Renal pelvis (tissue), 3 donors: ENCODE data around the gene KRT25. TPM values are rescaled to one million over a fixed set of nuclear protein-coding genes. Genes with fewer than 3 reads are reported as not detected.

Experiments
- polyA plus RNA-seq, 3 donors: library from polyadenylated mRNA; unstranded; fragments of 120-200 nt; gene quantifications; one replicate each; pipeline ENCODE4 v1.2.1, GENCODE V29; 2013; ENCODE audit not compliant: insufficient read length in 3 of 3

The KRT25 gene
- polyA plus RNA-seq, 3 donors: not detected

Other genes with a start within 250 kb of the KRT25 start
- gene CCR7, start 189.9 kb downstream of the KRT25 start, polyA plus RNA-seq: under 1 TPM; 0.24 to 0.65 (median 0.54) TPM
- gene SMARCE1, start 107.5 kb downstream of the KRT25 start, polyA plus RNA-seq: 100 to 1,000 TPM; 226 to 262 (median 254) TPM
- under 1 TPM in 2 of 3 donors, not detected in 1; 0.17 to 0.21 TPM for gene KRT222, start 90.2 kb downstream of the KRT25 start, polyA plus RNA-seq
- gene KRT24, start 51.6 kb downstream of the KRT25 start, polyA plus RNA-seq: under 1 TPM in 1 of 3 donors, not detected in 2; 0.09 TPM
- gene KRT26, start 16.9 kb upstream of the KRT25 start, polyA plus RNA-seq: not detected
- under 1 TPM in 1 of 3 donors, not detected in 2; 0.30 TPM for gene KRT27, start 27.2 kb upstream of the KRT25 start, polyA plus RNA-seq
- gene KRT28, start 44.6 kb upstream of the KRT25 start, polyA plus RNA-seq: not detected
- 10 to 100 TPM; 41.9 to 48.9 (median 45.9) TPM for gene KRT10, start 67.3 kb upstream of the KRT25 start, polyA plus RNA-seq
- under 1 TPM in 2 of 3 donors, not detected in 1; 0.19 to 0.36 TPM for gene KRT12, start 111.9 kb upstream of the KRT25 start, polyA plus RNA-seq
- gene KRT20, start 129.9 kb upstream of the KRT25 start, polyA plus RNA-seq: under 1 TPM; 0.17 to 0.80 (median 0.36) TPM
- gene KRT23, start 182.3 kb upstream of the KRT25 start, polyA plus RNA-seq: under 1 TPM; 0.71 to 1.00 (median 0.91) TPM
- not detected for gene KRT39, start 211.6 kb upstream of the KRT25 start, polyA plus RNA-seq
- under 1 TPM in 1 of 3 donors, not detected in 2; 0.12 TPM for gene KRT40, start 229.0 kb upstream of the KRT25 start, polyA plus RNA-seq
- not detected for gene KRTAP3-3, start 238.8 kb upstream of the KRT25 start, polyA plus RNA-seq
- not detected for gene KRTAP3-2, start 244.6 kb upstream of the KRT25 start, polyA plus RNA-seq